HEK293 (cell line): ENCODE results near the gene SNHG17.
A peak's percentile ranks its signal among the peaks of the same experiment; 100 is the strongest.

ENCODE experiments used
- CTCF ChIA-PET: fragments of 350-600 bp; formaldehyde crosslinking; extraction: SDS; loops from one replicate; lab custom pipeline; 2021; ENCODE audit warnings: antibody characterized with exemption; lab: Yijun Ruan, JAX
- POLR2A ChIA-PET: fragments of 300-600 bp; formaldehyde crosslinking; extraction: SDS; loops from one replicate; lab custom pipeline; 2020; ENCODE audit warnings: antibody characterized with exemption, inconsistent platforms; lab: Yijun Ruan, JAX
- H3K27ac ChIP-seq: fragments of 200-500 bp; sonication (Bioruptor generic); 2 replicates; pipeline ENCODE4 v1.5.1; 2014; ENCODE audit warnings: low read depth, low read length, control low read depth, inconsistent platforms; ENCODE audit errors: extremely low read depth
- H3K36me3 ChIP-seq, 2 experiments: fragments of 200-500 bp in 1 of 2; sonication (Bioruptor generic) in 1 of 2; 1 replicate in 1 of 2; 2 replicates in 1 of 2; pipeline ENCODE4 v1.5.1; 2014 to 2017; ENCODE audit warnings: inconsistent platforms in 2 of 2, low read length in 2 of 2; ENCODE audit not compliant: control insufficient read depth in 2 of 2, insufficient read depth in 1 of 2
- H3K4me1 ChIP-seq: fragments of 200-500 bp; sonication (Bioruptor generic); 2 replicates; pipeline ENCODE4 v1.5.1; 2014; ENCODE audit warnings: mild to moderate bottlenecking, low read length, inconsistent platforms; ENCODE audit not compliant: control insufficient read depth, insufficient read depth
- H3K4me3 ChIP-seq: 2 replicates; pipeline ENCODE4 v1.5.1; 2011; ENCODE audit warnings: low read depth, mild to moderate bottlenecking, control low read depth, low read length, moderate library complexity
- H3K9me3 ChIP-seq: fragments of 200-500 bp; sonication (Bioruptor generic); 2 replicates; pipeline ENCODE4 v1.5.1; 2014; ENCODE audit warnings: low read depth, low read length, inconsistent platforms; ENCODE audit not compliant: control insufficient read depth, insufficient read depth
- SP7 ChIP-seq: fragments of 450-650 bp; formaldehyde crosslinking; IDR thresholded peaks from 2 replicates; pipeline ENCODE4 v1.5.1; 2016; ENCODE audit warnings: missing biosample characterization, missing genetic modification characterization
- ZBTB17 ChIP-seq: fragments of 450-650 bp; formaldehyde crosslinking; IDR thresholded peaks from 2 replicates; pipeline ENCODE4 v1.5.1; 2016; ENCODE audit warnings: missing biosample characterization, missing genetic modification characterization
- ZBTB21 ChIP-seq: fragments of 450-650 bp; formaldehyde crosslinking; IDR thresholded peaks from 2 replicates; pipeline ENCODE4 v1.5.1; 2017; ENCODE audit warnings: missing biosample characterization, missing genetic modification characterization
- ZBTB44 ChIP-seq: fragments of 450-650 bp; IDR thresholded peaks from 2 replicates; pipeline ENCODE4 v1.5.1; 2018; ENCODE audit warnings: missing biosample characterization, mild to moderate bottlenecking, missing genetic modification characterization
- ZEB2 ChIP-seq: fragments of 450-650 bp; formaldehyde crosslinking; IDR thresholded peaks from 2 replicates; pipeline ENCODE4 v1.5.1; 2016; ENCODE audit warnings: missing biosample characterization, missing genetic modification characterization
- ZNF2 ChIP-seq: fragments of 450-650 bp; formaldehyde crosslinking; IDR thresholded peaks from 2 replicates; pipeline ENCODE4 v1.5.1; 2016; ENCODE audit warnings: missing biosample characterization, missing genetic modification characterization
- ZNF202 ChIP-seq: fragments of 450-650 bp; formaldehyde crosslinking; IDR thresholded peaks from 2 replicates; pipeline ENCODE4 v1.5.1; 2016; ENCODE audit warnings: missing biosample characterization, missing genetic modification characterization, borderline replicate concordance
- ZNF211 ChIP-seq: fragments of 450-650 bp; formaldehyde crosslinking; IDR thresholded peaks from 2 replicates; pipeline ENCODE4 v1.5.1; 2016; ENCODE audit warnings: low read depth, missing biosample characterization, missing genetic modification characterization
- ZNF335 ChIP-seq: fragments of 450-650 bp; formaldehyde crosslinking; conservative IDR thresholded peaks from 2 replicates; pipeline ENCODE4 v1.5.1; 2016; ENCODE audit warnings: missing biosample characterization, missing genetic modification characterization
- ZNF391 ChIP-seq: fragments of 450-650 bp; formaldehyde crosslinking; IDR thresholded peaks from 2 replicates; pipeline ENCODE4 v1.5.1; 2016; ENCODE audit warnings: low read depth, missing biosample characterization, missing genetic modification characterization, borderline replicate concordance
- ZNF48 ChIP-seq: fragments of 450-650 bp; formaldehyde crosslinking; IDR thresholded peaks from 2 replicates; pipeline ENCODE4 v1.5.1; 2016; ENCODE audit warnings: missing biosample characterization, missing genetic modification characterization
- ZNF558 ChIP-seq: fragments of 450-650 bp; formaldehyde crosslinking; IDR thresholded peaks from 2 replicates; pipeline ENCODE4 v1.5.1; 2016; ENCODE audit warnings: missing biosample characterization, missing genetic modification characterization
- ZNF585B ChIP-seq: fragments of 450-650 bp; formaldehyde crosslinking; IDR thresholded peaks from 2 replicates; pipeline ENCODE4 v1.5.1; 2016; ENCODE audit warnings: missing biosample characterization, missing genetic modification characterization
- ZNF624 ChIP-seq: fragments of 450-650 bp; formaldehyde crosslinking; IDR thresholded peaks from 2 replicates; pipeline ENCODE4 v1.5.1; 2017; ENCODE audit warnings: missing biosample characterization, missing genetic modification characterization
- ZNF626 ChIP-seq: fragments of 450-650 bp; sonication (Bioruptor Pico); formaldehyde crosslinking; IDR thresholded peaks from 2 replicates; pipeline ENCODE4 v1.5.1; 2018; ENCODE audit warnings: missing biosample characterization, missing genetic modification characterization, inconsistent platforms
- ZNF629 ChIP-seq: fragments of 450-650 bp; formaldehyde crosslinking; IDR thresholded peaks from 2 replicates; pipeline ENCODE4 v1.5.1; 2017; ENCODE audit warnings: missing biosample characterization, missing genetic modification characterization
- ZNF747 ChIP-seq: fragments of 450-650 bp; formaldehyde crosslinking; IDR thresholded peaks from 2 replicates; pipeline ENCODE4 v1.5.1; 2016; ENCODE audit warnings: missing biosample characterization, missing genetic modification characterization
- ZNF76 ChIP-seq: fragments of 450-650 bp; formaldehyde crosslinking; IDR thresholded peaks from 2 replicates; pipeline ENCODE4; 2016; ENCODE audit warnings: low read depth, missing biosample characterization, missing genetic modification characterization, borderline replicate concordance
- ZNF768 ChIP-seq: fragments of 450-650 bp; formaldehyde crosslinking; IDR thresholded peaks from 2 replicates; pipeline ENCODE4 v1.5.1; 2018; ENCODE audit warnings: missing biosample characterization, mild to moderate bottlenecking, missing genetic modification characterization
- ZSCAN23 ChIP-seq: fragments of 450-650 bp; formaldehyde crosslinking; IDR thresholded peaks from 2 replicates; pipeline ENCODE4 v1.5.1; 2016; ENCODE audit warnings: missing biosample characterization, missing genetic modification characterization
- ZXDB ChIP-seq: fragments of 450-650 bp; formaldehyde crosslinking; IDR thresholded peaks from 2 replicates; pipeline ENCODE4 v1.5.1; 2016; ENCODE audit warnings: missing biosample characterization, missing genetic modification characterization
- TF ChIP-seq, protein P1 (sequence below): fragments of 450-650 bp; IDR thresholded peaks from 2 replicates; pipeline ENCODE4 v1.5.1; 2018; ENCODE audit warnings: missing biosample characterization, missing genetic modification characterization
- TF ChIP-seq, protein P2 (sequence below): fragments of 450-650 bp; formaldehyde crosslinking; optimal IDR thresholded peaks from 2 replicates; pipeline ENCODE3; 2016; ENCODE audit warnings: missing biosample characterization, mild to moderate bottlenecking, missing genetic modification characterization
- TF ChIP-seq, protein P3 (sequence below): fragments of 450-650 bp; formaldehyde crosslinking; IDR thresholded peaks from 2 replicates; pipeline ENCODE4 v1.5.1; 2016; ENCODE audit warnings: missing biosample characterization, missing genetic modification characterization
- TF ChIP-seq, protein P4 (sequence below): fragments of 450-650 bp; formaldehyde crosslinking; IDR thresholded peaks from 2 replicates; pipeline ENCODE4 v1.5.1; 2016; ENCODE audit warnings: missing biosample characterization, missing genetic modification characterization
- TF ChIP-seq, protein P5 (sequence below): fragments of 450-650 bp; formaldehyde crosslinking; IDR thresholded peaks from 2 replicates; pipeline ENCODE4 v1.5.1; 2016; ENCODE audit warnings: missing biosample characterization, missing genetic modification characterization, borderline replicate concordance

SNHG17 gene

DNA sequence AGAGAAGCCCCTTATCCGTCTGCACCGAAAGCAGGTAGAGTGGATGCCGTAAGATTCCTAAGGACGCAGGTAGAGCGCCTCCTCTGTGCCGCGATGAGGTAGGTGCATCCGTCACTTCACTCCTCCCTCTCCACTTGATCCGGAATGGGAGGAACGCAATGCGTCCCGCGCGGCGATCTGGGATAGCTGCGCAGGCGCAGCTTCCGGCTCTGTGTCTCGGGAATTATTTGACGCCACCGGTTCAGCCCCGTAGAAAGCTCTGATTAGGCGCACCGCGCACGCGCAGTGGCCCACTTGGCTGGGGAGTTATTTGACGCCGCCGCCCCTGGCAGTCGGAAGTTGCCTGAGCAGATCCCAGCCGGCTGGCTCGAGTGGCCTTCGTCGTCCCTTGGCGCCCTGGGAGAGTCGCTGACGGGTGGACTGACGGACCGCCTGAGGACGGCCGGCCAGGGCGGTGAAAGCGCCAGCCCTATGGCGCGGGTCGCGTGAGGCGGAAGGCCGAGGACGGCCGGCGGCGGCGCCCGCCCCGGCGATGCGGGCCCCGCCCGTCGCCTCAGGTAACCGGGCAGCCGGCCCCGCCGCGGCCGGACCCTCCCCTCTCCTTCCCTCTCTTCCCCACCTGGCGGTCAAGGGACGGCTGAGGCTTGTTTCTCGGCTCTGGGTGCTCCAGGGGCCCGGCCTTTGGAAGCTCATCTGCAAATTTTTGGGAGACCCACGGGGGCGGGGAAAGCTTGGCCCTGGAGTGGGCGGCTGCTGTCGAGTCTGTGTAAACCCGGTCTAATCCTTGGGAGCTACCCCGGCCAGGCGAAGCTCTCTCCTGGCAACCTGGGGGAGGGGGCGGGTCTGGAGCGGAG, 37.6 kb upstream of the SNHG17 start, which contains the start of gene RALGAPB (continued):
- peak; percentile 52; the same call in 1 of the 2 replicates for TF ChIP-seq ZBTB44 (tag by site-specific recombination)
- peak; percentile 92 for TF ChIP-seq ZNF629
- TF ChIP-seq ZNF335 (tag by site-specific recombination), result peak; percentile 79
- TF ChIP-seq ZNF558, result no peak
- TF ChIP-seq ZXDB, result peak; percentile 99
- TF ChIP-seq, protein P1, sequence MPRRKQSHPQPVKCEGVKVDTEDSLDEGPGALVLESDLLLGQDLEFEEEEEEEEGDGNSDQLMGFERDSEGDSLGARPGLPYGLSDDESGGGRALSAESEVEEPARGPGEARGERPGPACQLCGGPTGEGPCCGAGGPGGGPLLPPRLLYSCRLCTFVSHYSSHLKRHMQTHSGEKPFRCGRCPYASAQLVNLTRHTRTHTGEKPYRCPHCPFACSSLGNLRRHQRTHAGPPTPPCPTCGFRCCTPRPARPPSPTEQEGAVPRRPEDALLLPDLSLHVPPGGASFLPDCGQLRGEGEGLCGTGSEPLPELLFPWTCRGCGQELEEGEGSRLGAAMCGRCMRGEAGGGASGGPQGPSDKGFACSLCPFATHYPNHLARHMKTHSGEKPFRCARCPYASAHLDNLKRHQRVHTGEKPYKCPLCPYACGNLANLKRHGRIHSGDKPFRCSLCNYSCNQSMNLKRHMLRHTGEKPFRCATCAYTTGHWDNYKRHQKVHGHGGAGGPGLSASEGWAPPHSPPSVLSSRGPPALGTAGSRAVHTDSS, result no peak
- peak; percentile 97 for TF ChIP-seq ZBTB17
- peak; percentile 96 for TF ChIP-seq ZNF76 (tag by site-specific recombination)
- peak; percentile 92 for TF ChIP-seq ZEB2 (tag by site-specific recombination)
- TF ChIP-seq SP7 (tag by site-specific recombination), result peak; percentile 65; the same call in 1 of the 2 replicates
- TF ChIP-seq, protein P2, sequence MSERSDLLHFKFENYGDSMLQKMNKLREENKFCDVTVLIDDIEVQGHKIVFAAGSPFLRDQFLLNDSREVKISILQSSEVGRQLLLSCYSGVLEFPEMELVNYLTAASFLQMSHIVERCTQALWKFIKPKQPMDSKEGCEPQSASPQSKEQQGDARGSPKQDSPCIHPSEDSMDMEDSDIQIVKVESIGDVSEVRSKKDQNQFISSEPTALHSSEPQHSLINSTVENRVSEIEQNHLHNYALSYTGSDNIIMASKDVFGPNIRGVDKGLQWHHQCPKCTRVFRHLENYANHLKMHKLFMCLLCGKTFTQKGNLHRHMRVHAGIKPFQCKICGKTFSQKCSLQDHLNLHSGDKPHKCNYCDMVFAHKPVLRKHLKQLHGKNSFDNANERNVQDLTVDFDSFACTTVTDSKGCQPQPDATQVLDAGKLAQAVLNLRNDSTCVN (tag by site-specific recombination), result peak; percentile 33
- peak; percentile 57; the same call in 1 of the 2 replicates for TF ChIP-seq ZNF391 (tag by site-specific recombination)
- 0 out of 2 replicates have a peak, but pooled peaks have one; percentile 45 for TF ChIP-seq ZNF2

GRCh38 chr20:38471987-38472512, 36.9 kb upstream of the SNHG17 start:
- peaks cover 0 to 8% of the 10 kb centered on the region in 2 experiments; a peak in 1 of 3 replicates for H3K36me3 ChIP-seq
- peak overlapping the region; percentile 43; the same call in 1 of the 2 replicates for H3K27ac ChIP-seq
- H3K9me3 ChIP-seq, result no peaks in the 10 kb centered on the region
- ChIA-PET CTCF (interaction anchor here (0.7 to 4.7 kb wide), 11 partner anchors 9 to 1182 kb away, joined by 3 to 44 read pairs (median 3); partner anchors contain the start of genes MANBAL and SNHG17), POLR2A (interaction anchor here (0.6 to 4.1 kb wide), 19 partner anchors 8 to 54 kb away, joined by 3 to 84 read pairs (median 5); partner anchors contain the start of gene SNHG17)
- peaks cover 3% of the 10 kb centered on the region; the same call in 1 of the 2 replicates for H3K4me1 ChIP-seq
- peak overlapping the region; percentile 53 for H3K4me3 ChIP-seq
- TF ChIP-seq ZNF202 (no peak), ZBTB21 (tag by site-specific recombination) (no peak), ZNF48 (tag by site-specific recombination) (no peak), ZNF624 (no peak), ZNF747 (tag by site-specific recombination) (no peak), ZNF626 (tag by site-specific recombination) (no peak), ZNF585B (tag by site-specific recombination) (no peak), ZNF768 (tag by site-specific recombination) (no peak), ZNF211 (tag by site-specific recombination) (no peak), ZSCAN23 (tag by site-specific recombination) (no peak)
- TF ChIP-seq, protein P3, sequence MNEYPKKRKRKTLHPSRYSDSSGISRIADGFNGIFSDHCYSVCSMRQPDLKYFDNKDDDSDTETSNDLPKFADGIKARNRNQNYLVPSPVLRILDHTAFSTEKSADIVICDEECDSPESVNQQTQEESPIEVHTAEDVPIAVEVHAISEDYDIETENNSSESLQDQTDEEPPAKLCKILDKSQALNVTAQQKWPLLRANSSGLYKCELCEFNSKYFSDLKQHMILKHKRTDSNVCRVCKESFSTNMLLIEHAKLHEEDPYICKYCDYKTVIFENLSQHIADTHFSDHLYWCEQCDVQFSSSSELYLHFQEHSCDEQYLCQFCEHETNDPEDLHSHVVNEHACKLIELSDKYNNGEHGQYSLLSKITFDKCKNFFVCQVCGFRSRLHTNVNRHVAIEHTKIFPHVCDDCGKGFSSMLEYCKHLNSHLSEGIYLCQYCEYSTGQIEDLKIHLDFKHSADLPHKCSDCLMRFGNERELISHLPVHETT (tag by site-specific recombination), result no peak
- TF ChIP-seq, protein P4, sequence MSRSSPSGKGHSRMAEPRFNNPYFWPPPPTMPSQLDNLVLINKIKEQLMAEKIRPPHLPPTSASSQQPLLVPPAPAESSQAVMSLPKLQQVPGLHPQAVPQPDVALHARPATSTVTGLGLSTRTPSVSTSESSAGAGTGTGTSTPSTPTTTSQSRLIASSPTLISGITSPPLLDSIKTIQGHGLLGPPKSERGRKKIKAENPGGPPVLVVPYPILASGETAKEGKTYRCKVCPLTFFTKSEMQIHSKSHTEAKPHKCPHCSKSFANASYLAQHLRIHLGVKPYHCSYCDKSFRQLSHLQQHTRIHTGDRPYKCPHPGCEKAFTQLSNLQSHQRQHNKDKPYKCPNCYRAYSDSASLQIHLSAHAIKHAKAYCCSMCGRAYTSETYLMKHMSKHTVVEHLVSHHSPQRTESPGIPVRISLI, result no peak
- TF ChIP-seq, protein P5, sequence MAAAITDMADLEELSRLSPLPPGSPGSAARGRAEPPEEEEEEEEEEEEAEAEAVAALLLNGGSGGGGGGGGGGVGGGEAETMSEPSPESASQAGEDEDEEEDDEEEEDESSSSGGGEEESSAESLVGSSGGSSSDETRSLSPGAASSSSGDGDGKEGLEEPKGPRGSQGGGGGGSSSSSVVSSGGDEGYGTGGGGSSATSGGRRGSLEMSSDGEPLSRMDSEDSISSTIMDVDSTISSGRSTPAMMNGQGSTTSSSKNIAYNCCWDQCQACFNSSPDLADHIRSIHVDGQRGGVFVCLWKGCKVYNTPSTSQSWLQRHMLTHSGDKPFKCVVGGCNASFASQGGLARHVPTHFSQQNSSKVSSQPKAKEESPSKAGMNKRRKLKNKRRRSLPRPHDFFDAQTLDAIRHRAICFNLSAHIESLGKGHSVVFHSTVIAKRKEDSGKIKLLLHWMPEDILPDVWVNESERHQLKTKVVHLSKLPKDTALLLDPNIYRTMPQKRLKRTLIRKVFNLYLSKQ (tag by site-specific recombination), result no peak
